Right lobe of liver (tissue), 6 donors: Measurements from ENCODE around the gene MTMR12. TPM values are rescaled to one million over a fixed set of nuclear protein-coding genes. Genes with fewer than 3 reads are reported as not detected.
A peak's percentile ranks its signal among the peaks of the same experiment; 100 is the strongest.

ENCODE experiments used
- ATAC-seq, 4 donors: fragments of 200-7000 bp; cut with Tn5 transposase; one replicate each; pipeline ENCODE4 v1.9.1; 2020; ENCODE audit warnings: mild to moderate bottlenecking in 4 of 4, moderate library complexity in 4 of 4
- DNase-seq, 3 donors: peaks; one replicate each; pipeline ENCODE4 v3.0.0-alpha.2; 2020
- H3K27ac ChIP-seq, 3 donors: fragments of 200-600 bp; one replicate each; pipeline ENCODE4 v1.8.0; 2022
- H3K27me3 ChIP-seq, 2 donors: fragments of 200-600 bp; one replicate each; pipeline ENCODE4 v1.8.0; 2022
- H3K36me3 ChIP-seq, 4 donors: fragments of 200-600 bp; sonication (generic) in 1 of 4; one replicate each; pipeline versions ENCODE4 v1.5.1 to v1.8.0; 2017 to 2022; ENCODE audit warnings: control low read depth in 1 of 4
- H3K4me1 ChIP-seq, 4 donors: fragments of 200-600 bp; sonication (generic) in 1 of 4; one replicate each; pipeline versions ENCODE4 v1.5.1 to v1.8.0; 2017 to 2022; ENCODE audit warnings: control low read depth in 1 of 4
- H3K4me3 ChIP-seq, 3 donors: fragments of 200-600 bp; one replicate each; pipeline ENCODE4 v1.8.0; 2022
- H3K9me3 ChIP-seq, 4 donors: fragments of 200-600 bp; sonication (generic) in 1 of 4; one replicate each; pipeline versions ENCODE4 v1.5.1 to v1.8.0; 2017 to 2022; ENCODE audit warnings: control low read depth in 1 of 4
- POLR2A ChIP-seq: fragments of 450-650 bp; IDR thresholded peaks from one replicate; pipeline ENCODE4 v1.6.1; 2017; ENCODE audit warnings: antibody characterized with exemption, mild to moderate bottlenecking
- WGBS: methylation state at CpG from one replicate; pipeline ENCODE4 v1.1.6; 2018; ENCODE audit warnings: low coverage, low lambda C conversion rate; ENCODE audit not compliant: insufficient coverage; ENCODE audit errors: missing lambda C conversion rate; 5-methylcytosine and 5-hydroxymethylcytosine counted together
- intact Hi-C, 2 donors: fragments of 100-400 bp; cut with DNase I; formaldehyde crosslinking; loops; one replicate each; pipeline versions ENCODE4 v1.11.2 to v1.14.1; 2022
- total RNA-seq, 6 experiments: library from RNA; depleted of rRNA in 2 of 6; stranded (reverse); fragments of >200 nt in 2 of 6; fragmentation: NEBNext Ultra II Directional in 3 of 6; extraction: Animal tissue kit (Norgen Biotek cat#: 25700) in 3 of 6; gene quantifications; one replicate each; pipeline versions ENCODE4 v1.1.0 to v1.2.4, GENCODE V29; 2016 to 2023
- TF ChIP-seq, protein P1 (sequence below), 4 donors: fragments of 200-600 bp in 3 of 4; fragments of 450-650 bp in 1 of 4; IDR thresholded peaks; one replicate each; pipeline versions ENCODE4 v1.5.1 to v1.8.0; 2016 to 2022; ENCODE audit warnings: antibody characterized with exemption in 4 of 4, mild to moderate bottlenecking in 2 of 4
- donor health status: DM: no; HTN: yes; CAD: no.
- donor health status: DM: no; HTN: no; CAD: no.
- donor health status: DM: no; HTN: no; CAD: no.
- donor health status: DM: no; HTN: yes; CAD: no.
- donor health status: DM: no; HTN: yes; CAD: no.

The MTMR12 gene
- total RNA-seq, 6 experiments from 2014 or later, result 14.9 to 22.9 (median 16.3) TPM

DNA sequence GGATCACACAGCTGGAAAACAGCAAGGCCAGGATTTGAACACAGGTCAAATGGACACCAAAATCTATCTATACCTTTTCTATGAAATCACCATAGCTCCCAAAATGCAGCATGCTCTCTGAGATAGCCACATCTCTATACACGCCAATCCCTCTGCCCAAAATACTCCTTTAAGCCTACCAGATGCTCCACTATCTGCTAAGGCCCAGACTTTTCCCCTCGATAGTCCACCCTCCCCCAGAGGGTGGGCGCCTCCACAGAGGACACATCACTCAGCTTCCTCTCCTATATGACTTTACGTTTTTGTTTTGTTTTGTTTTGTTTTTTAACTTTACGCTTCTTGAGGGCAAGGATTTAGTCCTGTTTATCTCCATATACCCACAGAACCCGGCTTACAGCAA is 46.8 kb downstream of the MTMR12 start:
- ATAC-seq, result no peak
- TF ChIP-seq, protein P1, sequence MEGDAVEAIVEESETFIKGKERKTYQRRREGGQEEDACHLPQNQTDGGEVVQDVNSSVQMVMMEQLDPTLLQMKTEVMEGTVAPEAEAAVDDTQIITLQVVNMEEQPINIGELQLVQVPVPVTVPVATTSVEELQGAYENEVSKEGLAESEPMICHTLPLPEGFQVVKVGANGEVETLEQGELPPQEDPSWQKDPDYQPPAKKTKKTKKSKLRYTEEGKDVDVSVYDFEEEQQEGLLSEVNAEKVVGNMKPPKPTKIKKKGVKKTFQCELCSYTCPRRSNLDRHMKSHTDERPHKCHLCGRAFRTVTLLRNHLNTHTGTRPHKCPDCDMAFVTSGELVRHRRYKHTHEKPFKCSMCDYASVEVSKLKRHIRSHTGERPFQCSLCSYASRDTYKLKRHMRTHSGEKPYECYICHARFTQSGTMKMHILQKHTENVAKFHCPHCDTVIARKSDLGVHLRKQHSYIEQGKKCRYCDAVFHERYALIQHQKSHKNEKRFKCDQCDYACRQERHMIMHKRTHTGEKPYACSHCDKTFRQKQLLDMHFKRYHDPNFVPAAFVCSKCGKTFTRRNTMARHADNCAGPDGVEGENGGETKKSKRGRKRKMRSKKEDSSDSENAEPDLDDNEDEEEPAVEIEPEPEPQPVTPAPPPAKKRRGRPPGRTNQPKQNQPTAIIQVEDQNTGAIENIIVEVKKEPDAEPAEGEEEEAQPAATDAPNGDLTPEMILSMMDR (IDR thresholded peaks at IDR 0.05), result no peak
- no peak for TF ChIP-seq POLR2A
- H3K4me3 ChIP-seq, result no peak overlapping the region
- 83% methylated on average over 4 of the region's 6 CpGs for WGBS
- H3K27me3 ChIP-seq, result no peaks in the 10 kb centered on the region
- H3K9me3 ChIP-seq, result no peaks in the 10 kb centered on the region
- intact Hi-C loops, result no loop called here
- no peak for DNase-seq
- peaks cover 0 to 37% (median 3%) of the 10 kb centered on the region in 4 donors for H3K36me3 ChIP-seq
- peaks cover 0 to 28% (median 12%) of the 10 kb centered on the region in 4 donors for H3K4me1 ChIP-seq
- H3K27ac ChIP-seq, result no peak overlapping the region

GRCh38 chr5:32264957-32265572 is 47.7 kb downstream of the MTMR12 start:
- intact Hi-C loops, result no loop called here
- H3K27ac ChIP-seq, result no peak overlapping the region
- H3K4me1 ChIP-seq, result peaks cover 0 to 21% (median 10%) of the 10 kb centered on the region in 4 donors
- H3K27me3 ChIP-seq, result no peaks in the 10 kb centered on the region
- DNase-seq, result no peak
- no peaks in the 10 kb centered on the region for H3K9me3 ChIP-seq
- H3K36me3 ChIP-seq, result peaks cover 0 to 42% (median 3%) of the 10 kb centered on the region in 4 donors
- peak in 3 of 4 donors; percentile 45 to 74 (median 59) for ATAC-seq
- TF ChIP-seq, protein P1 (IDR thresholded peaks at IDR 0.05), result no peak
- no peak for TF ChIP-seq POLR2A
- WGBS, result 43% methylated on average over 4 of the region's 4 CpGs
- no peak overlapping the region for H3K4me3 ChIP-seq

- Histone ChIP-seq H3K4me3 (no peak overlapping the region), H3K9me3 (no peaks in the 10 kb centered on the region), H3K36me3 (peaks cover 0 to 51% (median 6%) of the 10 kb centered on the region in 4 donors), H3K4me1 (peaks cover 0 to 16% (median 7%) of the 10 kb centered on the region in 4 donors), H3K27ac (no peak overlapping the region), H3K27me3 (no peaks in the 10 kb centered on the region)
- DNase-seq, result no peak
- WGBS, result 80% methylated on average over 4 of the region's 4 CpGs
- no peak for TF ChIP-seq POLR2A
- TF ChIP-seq, protein P1 (IDR thresholded peaks at IDR 0.05), result no peak
- intact Hi-C loops, result no loop called here
- no peak for ATAC-seq
These were observed 49.1 kb downstream of the MTMR12 start for GRCh38 chr5:32263684-32264083.

DNA sequence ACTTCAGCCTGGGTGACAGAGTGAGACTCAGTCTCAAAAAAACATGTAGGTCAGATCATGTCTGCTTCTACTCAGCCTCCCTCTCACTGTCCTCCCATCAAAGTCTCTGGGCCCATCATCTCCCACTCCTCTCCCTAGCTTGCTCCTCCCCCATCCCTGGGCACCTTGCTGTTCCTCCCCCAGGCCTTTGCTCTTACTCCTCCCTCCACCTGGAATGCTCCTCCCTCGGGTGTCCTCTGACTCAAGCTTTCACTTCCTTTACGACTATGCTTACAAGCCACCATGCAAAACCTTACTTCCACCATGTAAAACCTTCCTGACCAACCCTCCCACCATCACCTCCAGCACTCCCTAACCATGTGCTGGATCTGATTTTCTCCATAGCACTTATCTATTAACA is 51.5 kb downstream of the MTMR12 start:
- Histone ChIP-seq H3K36me3 (peaks cover 0 to 45% (median 9%) of the 10 kb centered on the region in 4 donors), H3K9me3 (no peaks in the 10 kb centered on the region), H3K27me3 (no peaks in the 10 kb centered on the region), H3K4me1 (peaks cover 0 to 13% (median 6%) of the 10 kb centered on the region in 4 donors), H3K27ac (no peak overlapping the region), H3K4me3 (no peak overlapping the region)
- ATAC-seq, result no peak
- TF ChIP-seq POLR2A, result no peak
- TF ChIP-seq, protein P1 (IDR thresholded peaks at IDR 0.05), result no peak
- no peak for DNase-seq
- intact Hi-C loops, result no loop called here
- WGBS, result 53% methylated on average over 2 of the region's 2 CpGs
